SH-SY5Y (cell line): ENCODE data around the gene NOX5.

Experiments
- GATA2 ChIP-seq: IDR thresholded peaks from 2 replicates; pipeline ENCODE4 v1.6.1; 2011; ENCODE audit warnings: mild to moderate bottlenecking, low read depth, low read length
- GATA3 ChIP-seq: IDR thresholded peaks from 2 replicates; pipeline ENCODE4 v1.6.1; 2011; ENCODE audit warnings: low read depth, mild to moderate bottlenecking, low read length, moderate library complexity

GRCh38 chr15:68997930-68998777 lies 16.3 kb upstream of the NOX5 start:
- TF ChIP-seq GATA2 (no peak), GATA3 (no peak)
